DOHH2 (cell line): ENCODE results near the gene ANTXR2.
"Not testable (repeated sequence)": the region's sequence is repeated elsewhere in the genome, so short reads cannot be mapped to it uniquely, and the experiment has no call there.

Source experiments
- CTCF ChIP-seq: fragments of 200-600 bp; sonication (generic); IDR thresholded peaks from one replicate; pipeline ENCODE4 v1.5.1; 2014; ENCODE audit warnings: antibody characterized with exemption, mild to moderate bottlenecking, low read depth, low read length; ENCODE audit not compliant: poor library complexity, severe bottlenecking
- EZH2phosphoT487 ChIP-seq: fragments of 200-600 bp; sonication (generic); IDR thresholded peaks from 2 replicates; pipeline ENCODE4 v1.6.1; 2017; ENCODE audit warnings: borderline replicate concordance, mild to moderate bottlenecking, antibody characterized with exemption, low read length, moderate library complexity, mixed read lengths

- not testable (repeated sequence) for TF ChIP-seq CTCF, EZH2phosphoT487
These were observed 184.0 kb downstream of the ANTXR2 start for GRCh38 chr4:79889026-79889425.
